ENCODE measurements around the gene TUBGCP2.

DNA sequence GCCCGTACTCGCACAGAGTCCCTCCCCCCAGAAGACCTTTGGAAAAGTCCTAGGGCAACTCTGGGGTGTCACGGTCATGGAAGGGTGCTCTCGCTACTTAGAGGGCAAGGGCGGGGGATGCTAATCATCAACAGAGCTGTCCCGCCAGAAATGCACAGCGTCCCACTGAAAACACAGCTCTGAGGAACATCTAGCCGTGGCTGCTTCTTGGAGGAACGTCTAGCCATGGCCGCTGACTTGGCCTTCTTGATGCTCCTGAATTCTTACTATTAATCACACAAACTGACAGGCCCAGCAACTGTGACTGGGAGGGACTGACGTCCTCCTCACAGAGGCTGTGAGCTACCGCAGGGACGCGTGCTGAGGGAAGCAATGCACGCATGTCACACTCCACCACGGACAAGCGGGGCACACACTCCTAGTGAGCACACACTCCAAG, 1.7 kb downstream of the TUBGCP2 start:
- TF ChIP-seq, protein P1, sequence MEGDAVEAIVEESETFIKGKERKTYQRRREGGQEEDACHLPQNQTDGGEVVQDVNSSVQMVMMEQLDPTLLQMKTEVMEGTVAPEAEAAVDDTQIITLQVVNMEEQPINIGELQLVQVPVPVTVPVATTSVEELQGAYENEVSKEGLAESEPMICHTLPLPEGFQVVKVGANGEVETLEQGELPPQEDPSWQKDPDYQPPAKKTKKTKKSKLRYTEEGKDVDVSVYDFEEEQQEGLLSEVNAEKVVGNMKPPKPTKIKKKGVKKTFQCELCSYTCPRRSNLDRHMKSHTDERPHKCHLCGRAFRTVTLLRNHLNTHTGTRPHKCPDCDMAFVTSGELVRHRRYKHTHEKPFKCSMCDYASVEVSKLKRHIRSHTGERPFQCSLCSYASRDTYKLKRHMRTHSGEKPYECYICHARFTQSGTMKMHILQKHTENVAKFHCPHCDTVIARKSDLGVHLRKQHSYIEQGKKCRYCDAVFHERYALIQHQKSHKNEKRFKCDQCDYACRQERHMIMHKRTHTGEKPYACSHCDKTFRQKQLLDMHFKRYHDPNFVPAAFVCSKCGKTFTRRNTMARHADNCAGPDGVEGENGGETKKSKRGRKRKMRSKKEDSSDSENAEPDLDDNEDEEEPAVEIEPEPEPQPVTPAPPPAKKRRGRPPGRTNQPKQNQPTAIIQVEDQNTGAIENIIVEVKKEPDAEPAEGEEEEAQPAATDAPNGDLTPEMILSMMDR (IDR thresholded peaks at IDR 0.05 in 4 of 5, conservative IDR thresholded peaks at IDR 0.05 in 1 of 5), result no peak
- no peak for TF ChIP-seq POLR2A (IDR thresholded peaks at IDR 0.05)

Data from gastrocnemius medialis (tissue), 4 donors.